Cardiac muscle cell (in vitro differentiated cells and primary cell): ENCODE measurements around the gene ATP8B1. TPM values are rescaled to one million over a fixed set of nuclear protein-coding genes. Genes with fewer than 3 reads are reported as not detected.

Experiments
- DNase-seq, 2 donors: peaks; one replicate each; pipeline versions ENCODE4 v3.0.0 to v3.0.0-alpha.2; 2010 to 2017; ENCODE audit warnings: low read depth in 1 of 2, low spot score in 1 of 2
- H3K27ac ChIP-seq: fragments of 200-600 bp; sonication (generic); 2 replicates; pipeline ENCODE4 v1.5.1; 2016
- H3K27me3 ChIP-seq: fragments of 200-600 bp; sonication (generic); 2 replicates; pipeline ENCODE4 v1.6.0; 2016; ENCODE audit warnings: control low read depth
- H3K36me3 ChIP-seq: fragments of 200-600 bp; sonication (generic); 2 replicates; pipeline ENCODE4 v1.5.1; 2016; ENCODE audit warnings: control low read depth
- H3K4me1 ChIP-seq: fragments of 200-600 bp; sonication (generic); 2 replicates; pipeline ENCODE4 v1.8.1; 2017; ENCODE audit warnings: low read depth, mild to moderate bottlenecking, mixed run types
- H3K4me3 ChIP-seq: fragments of 200-600 bp; sonication (generic); 2 replicates; pipeline ENCODE4 v1.5.1; 2016; ENCODE audit warnings: mild to moderate bottlenecking
- H3K9me3 ChIP-seq: fragments of 200-600 bp; sonication (generic); 2 replicates; pipeline ENCODE4 v1.5.1; 2017; ENCODE audit warnings: low read depth, mild to moderate bottlenecking, control low read depth
- polyA plus RNA-seq: library from polyadenylated mRNA; unstranded; fragments of >200 nt; fragmentation: Nextera tagmentation; extraction: Ambion mirVana; gene quantifications from 2 replicates; pipeline ENCODE4 v1.2.1, GENCODE V29; 2016
- total RNA-seq: library from RNA; depleted of rRNA; stranded (reverse); fragments of >200 nt; gene quantifications from 2 replicates; pipeline ENCODE4 v1.2.3, GENCODE V29; 2016
- TF ChIP-seq, protein P1 (sequence below): IDR thresholded peaks from 2 replicates; pipeline ENCODE4 v1.5.1; 2012; ENCODE audit warnings: low read depth, mild to moderate bottlenecking, low read length

Gene ATP8B1
- total and polyA plus RNA-seq, 2 experiments from 2014 or later = 0.17 to 0.21 TPM

DNA sequence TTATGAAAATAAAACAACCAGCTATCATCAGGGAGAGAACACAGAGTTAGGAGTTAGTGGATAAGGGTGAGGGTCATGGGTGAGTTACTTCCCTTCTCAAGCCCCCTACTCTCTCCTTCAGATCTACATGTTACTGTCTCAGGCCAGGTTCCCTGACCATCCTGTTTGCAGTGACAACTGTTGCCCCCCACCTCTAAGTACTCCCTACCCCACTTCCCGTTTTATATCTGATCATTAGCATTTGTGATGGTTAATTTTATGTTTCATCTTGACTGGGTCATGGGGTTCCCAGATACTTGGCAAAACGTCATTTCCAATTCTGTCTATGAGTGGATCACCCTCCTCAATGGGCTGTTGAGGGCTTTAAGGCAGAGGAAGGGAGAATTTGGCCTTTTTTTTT lies 32.8 kb upstream of the ATP8B1 start:
- TF ChIP-seq, protein P1, sequence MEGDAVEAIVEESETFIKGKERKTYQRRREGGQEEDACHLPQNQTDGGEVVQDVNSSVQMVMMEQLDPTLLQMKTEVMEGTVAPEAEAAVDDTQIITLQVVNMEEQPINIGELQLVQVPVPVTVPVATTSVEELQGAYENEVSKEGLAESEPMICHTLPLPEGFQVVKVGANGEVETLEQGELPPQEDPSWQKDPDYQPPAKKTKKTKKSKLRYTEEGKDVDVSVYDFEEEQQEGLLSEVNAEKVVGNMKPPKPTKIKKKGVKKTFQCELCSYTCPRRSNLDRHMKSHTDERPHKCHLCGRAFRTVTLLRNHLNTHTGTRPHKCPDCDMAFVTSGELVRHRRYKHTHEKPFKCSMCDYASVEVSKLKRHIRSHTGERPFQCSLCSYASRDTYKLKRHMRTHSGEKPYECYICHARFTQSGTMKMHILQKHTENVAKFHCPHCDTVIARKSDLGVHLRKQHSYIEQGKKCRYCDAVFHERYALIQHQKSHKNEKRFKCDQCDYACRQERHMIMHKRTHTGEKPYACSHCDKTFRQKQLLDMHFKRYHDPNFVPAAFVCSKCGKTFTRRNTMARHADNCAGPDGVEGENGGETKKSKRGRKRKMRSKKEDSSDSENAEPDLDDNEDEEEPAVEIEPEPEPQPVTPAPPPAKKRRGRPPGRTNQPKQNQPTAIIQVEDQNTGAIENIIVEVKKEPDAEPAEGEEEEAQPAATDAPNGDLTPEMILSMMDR = no peak
- Histone ChIP-seq H3K4me1 (no peaks in the 10 kb centered on the region), H3K36me3 (no peaks in the 10 kb centered on the region), H3K4me3 (no peak overlapping the region), H3K9me3 (no peaks in the 10 kb centered on the region), H3K27me3 (no peaks in the 10 kb centered on the region), H3K27ac (no peak overlapping the region)
- DNase-seq = no peak

DNA sequence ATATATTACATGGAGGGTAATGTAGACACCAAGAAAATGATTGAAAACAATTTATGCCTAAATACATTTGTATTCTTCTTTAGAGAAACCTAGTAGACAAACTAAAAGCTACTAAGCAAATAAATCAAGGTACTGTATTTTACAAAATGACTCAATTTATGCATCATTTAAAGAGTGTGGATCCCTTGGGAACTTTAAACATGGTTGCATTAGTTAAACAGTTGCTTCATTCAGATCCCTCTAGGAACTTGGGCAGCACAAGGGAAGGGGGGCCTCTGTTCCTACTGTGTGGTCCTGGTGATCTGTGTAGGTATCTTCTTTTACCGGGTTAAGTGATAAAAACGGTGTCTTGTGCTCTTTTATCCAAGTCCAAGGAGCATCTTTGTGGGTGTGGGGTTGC lies 31.5 kb upstream of the ATP8B1 start:
- no peaks in the 10 kb centered on the region for H3K9me3 ChIP-seq
- H3K27me3 ChIP-seq = no peaks in the 10 kb centered on the region
- no peak overlapping the region for H3K4me3 ChIP-seq
- no peak for DNase-seq
- H3K36me3 ChIP-seq = no peaks in the 10 kb centered on the region
- no peaks in the 10 kb centered on the region for H3K4me1 ChIP-seq
- TF ChIP-seq, protein P1 = no peak
- H3K27ac ChIP-seq = no peak overlapping the region

DNA sequence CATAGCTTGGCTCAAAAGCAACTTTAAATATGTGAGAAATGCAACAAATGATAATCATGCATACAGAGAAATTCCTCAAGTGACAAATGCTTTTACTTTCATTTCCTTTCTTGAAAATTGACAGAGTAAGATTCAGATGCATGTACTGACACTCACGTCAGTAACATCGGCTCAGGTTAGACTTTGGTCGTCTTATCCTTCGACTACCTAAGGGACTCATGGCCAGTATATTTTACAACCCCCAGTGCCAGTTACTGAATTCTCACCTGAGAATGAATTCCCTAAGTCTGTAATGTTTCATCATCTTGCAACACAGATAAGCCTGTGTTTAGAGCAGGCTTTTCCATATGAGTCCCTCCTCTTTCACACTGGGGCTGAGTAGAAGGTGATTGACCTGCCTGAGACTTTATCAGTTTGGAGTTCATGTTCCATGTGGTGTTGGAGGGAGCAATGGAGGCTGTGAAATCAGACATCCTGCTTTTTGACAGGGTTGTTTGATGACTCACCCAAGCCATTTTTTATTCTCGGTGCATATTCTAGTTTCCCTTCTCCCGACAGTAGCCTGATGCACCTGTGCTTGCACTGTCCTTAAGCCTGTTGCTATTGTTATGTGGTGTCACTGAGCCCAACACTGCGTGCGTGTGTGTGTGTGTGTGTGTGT lies 30.5 kb upstream of the ATP8B1 start:
- peak in 1 of 2 donors; percentile 44 for DNase-seq
- no peaks in the 10 kb centered on the region for H3K27me3 ChIP-seq
- H3K27ac ChIP-seq = no peak overlapping the region
- no peaks in the 10 kb centered on the region for H3K4me1 ChIP-seq
- TF ChIP-seq, protein P1 = no peak
- H3K4me3 ChIP-seq = no peak overlapping the region
- H3K9me3 ChIP-seq = no peaks in the 10 kb centered on the region
- no peaks in the 10 kb centered on the region for H3K36me3 ChIP-seq

DNA sequence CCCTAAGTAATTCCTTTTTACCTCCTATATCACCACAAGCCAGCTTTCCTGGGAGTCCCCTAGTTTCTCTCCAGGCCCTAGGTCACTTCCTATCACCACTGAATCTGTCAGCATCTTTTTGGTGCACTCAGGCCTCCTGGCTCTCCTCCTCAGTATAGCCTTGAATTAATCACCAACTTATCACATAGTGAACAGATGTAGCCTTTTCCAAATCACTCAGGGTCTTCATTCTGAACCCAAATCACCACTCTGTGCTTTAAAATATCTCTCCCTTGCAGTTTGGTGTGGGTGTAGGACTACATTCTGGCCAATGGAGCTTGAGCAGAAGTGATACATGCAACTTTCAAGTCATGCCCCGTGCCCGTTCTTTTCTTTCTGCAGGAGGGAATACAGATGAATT lies 29.6 kb upstream of the ATP8B1 start:
- TF ChIP-seq, protein P1 = no peak
- no peak for DNase-seq
- no peak overlapping the region for H3K4me3 ChIP-seq
- H3K4me1 ChIP-seq = no peaks in the 10 kb centered on the region
- no peaks in the 10 kb centered on the region for H3K36me3 ChIP-seq
- no peaks in the 10 kb centered on the region for H3K27me3 ChIP-seq
- no peaks in the 10 kb centered on the region for H3K9me3 ChIP-seq
- H3K27ac ChIP-seq = no peak overlapping the region

DNA sequence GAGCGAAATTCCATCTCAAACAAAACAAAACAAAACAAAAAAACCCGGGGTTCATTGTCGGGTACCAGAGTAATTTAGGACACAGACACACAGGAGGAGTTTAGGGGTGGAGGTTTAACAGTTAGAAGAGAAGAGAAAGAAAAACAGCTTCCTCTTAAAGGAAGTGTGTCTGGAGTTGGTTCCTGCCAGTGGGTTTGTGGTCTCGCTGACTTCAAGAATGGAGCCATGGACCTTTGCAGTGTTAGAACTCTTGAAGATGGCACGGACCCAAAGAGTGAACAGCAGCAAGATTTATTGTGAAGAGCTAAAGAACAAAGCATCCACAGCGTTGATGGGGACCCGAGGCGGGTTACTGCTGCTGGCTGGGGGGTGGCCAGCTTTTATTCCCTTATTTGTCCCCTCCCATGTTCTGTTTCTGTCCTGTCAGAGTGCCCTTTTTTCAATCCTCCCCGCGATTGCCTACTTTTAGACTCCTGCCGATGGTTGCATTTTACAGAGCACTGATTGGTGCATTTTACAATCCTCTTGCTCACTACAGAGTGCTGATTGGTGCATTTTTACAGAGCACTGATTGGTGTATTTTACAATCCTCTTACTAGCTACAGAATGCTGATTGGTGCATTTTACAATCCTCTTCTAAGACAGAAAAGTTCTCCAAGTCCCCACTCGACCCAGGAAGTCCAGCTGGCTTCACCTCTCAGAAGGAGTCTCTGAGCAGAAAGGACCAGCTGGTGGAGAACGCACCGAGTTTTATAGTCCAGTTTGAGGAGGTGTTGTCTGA lies 28.7 kb upstream of the ATP8B1 start:
- H3K4me3 ChIP-seq = no peak overlapping the region
- no peaks in the 10 kb centered on the region for H3K27me3 ChIP-seq
- no peaks in the 10 kb centered on the region for H3K36me3 ChIP-seq
- H3K4me1 ChIP-seq = no peaks in the 10 kb centered on the region
- no peak overlapping the region for H3K27ac ChIP-seq
- no peaks in the 10 kb centered on the region for H3K9me3 ChIP-seq
- TF ChIP-seq, protein P1 = no peak
- DNase-seq = no peak
